Natural killer cell (primary cell): Measurements from ENCODE around the gene RARRES1. TPM values are rescaled to one million over a fixed set of nuclear protein-coding genes. Genes with fewer than 3 reads are reported as not detected.

Experiments used
- ATAC-seq, 3 donors: fragments of 150-1000 bp in 2 of 3; fragments of 200-7000 bp in 1 of 3; cut with Tn5 transposase; 1 replicate in 1 of 3; 2 replicates in 2 of 3; pipeline ENCODE4 v1.10.0; 2021; ENCODE audit warnings: mild to moderate bottlenecking in 2 of 3, moderate library complexity in 2 of 3
- DNase-seq, 2 donors: peaks; one replicate each; pipeline versions ENCODE4 v3.0.0 to v3.0.0-alpha.2; 2013 to 2021; ENCODE audit warnings: mixed read lengths in 1 of 2
- H3K27ac ChIP-seq: one replicate; pipeline ENCODE4 v1.5.1; 2013; ENCODE audit warnings: mild to moderate bottlenecking, low read length
- H3K27me3 ChIP-seq: one replicate; pipeline ENCODE4 v1.6.1; 2013; ENCODE audit warnings: low read length; ENCODE audit not compliant: control insufficient read depth, insufficient read depth
- H3K36me3 ChIP-seq: one replicate; pipeline ENCODE4 v1.6.1; 2013; ENCODE audit warnings: low read length; ENCODE audit not compliant: control insufficient read depth, insufficient read depth
- H3K4me1 ChIP-seq: one replicate; pipeline ENCODE4 v1.6.1; 2013; ENCODE audit warnings: low read length; ENCODE audit not compliant: control insufficient read depth, insufficient read depth
- H3K4me3 ChIP-seq: one replicate; pipeline ENCODE4 v1.5.1; 2013; ENCODE audit warnings: low read length
- H3K9me3 ChIP-seq: one replicate; pipeline ENCODE4 v1.6.1; 2013; ENCODE audit warnings: low read length; ENCODE audit not compliant: control insufficient read depth, insufficient read depth
- H3K27ac Mint-ChIP-seq, 2 donors: one replicate each; pipeline ENCODE4 v1.8.0; 2022; ENCODE audit warnings: mild to moderate bottlenecking in 2 of 2, mixed read lengths in 2 of 2, moderate library complexity in 1 of 2
- H3K27me3 Mint-ChIP-seq, 2 donors: one replicate each; pipeline ENCODE4 v1.8.0; 2022; ENCODE audit warnings: low read depth in 2 of 2, mixed read lengths in 2 of 2
- H3K36me3 Mint-ChIP-seq: one replicate; pipeline ENCODE4 v1.8.0; 2022; ENCODE audit warnings: mixed read lengths
- H3K4me1 Mint-ChIP-seq, 2 donors: one replicate each; pipeline ENCODE4 v1.8.0; 2022; ENCODE audit warnings: mixed read lengths in 2 of 2
- H3K4me3 Mint-ChIP-seq: one replicate; pipeline ENCODE4 v1.8.0; 2022; ENCODE audit warnings: mild to moderate bottlenecking, moderate library complexity, mixed read lengths
- H3K9me3 Mint-ChIP-seq, 2 donors: one replicate each; pipeline ENCODE4 v1.8.0; 2022; ENCODE audit warnings: mixed read lengths in 2 of 2
- WGBS: methylation state at CpG from one replicate; pipeline ENCODE4 v1.1.7; 2013; ENCODE audit warnings: missing lambda C conversion rate; ENCODE audit not compliant: insufficient coverage; 5-methylcytosine and 5-hydroxymethylcytosine counted together
- intact Hi-C: fragments of 100-400 bp; cut with micrococcal nuclease; formaldehyde crosslinking; loops from one replicate; pipeline ENCODE4 v1.14.2; 2022
- total RNA-seq, 4 donors: library from RNA; stranded (reverse); fragments of 120-200 nt in 1 of 4; gene quantifications; one replicate each; pipeline versions ENCODE4 v1.2.3 to v1.2.4, GENCODE V29; 2013 to 2022
- TF ChIP-seq, protein P1 (sequence below): fragments of 200-600 bp; IDR thresholded peaks from one replicate; pipeline ENCODE4 v1.8.0; 2022; ENCODE audit warnings: antibody characterized with exemption

Gene RARRES1
- total RNA-seq, 3 donors from 2014 or later (not counting 1 experiment from before 2014, with no cell fraction given): not detected

- Mint-ChIP-seq H3K9me3 (no peaks in the 10 kb centered on the region), H3K27ac (no peak overlapping the region), H3K27me3 (no peaks in the 10 kb centered on the region), H3K36me3 (no peaks in the 10 kb centered on the region), H3K4me3 (no peak overlapping the region), H3K4me1 (no peaks in the 10 kb centered on the region)
- H3K9me3 ChIP-seq: no peaks in the 10 kb centered on the region
- no peak overlapping the region for H3K4me3 ChIP-seq
- DNase-seq: no peak
- ATAC-seq: no peak
- H3K27ac ChIP-seq: no peak overlapping the region
- H3K27me3 ChIP-seq: no peaks in the 10 kb centered on the region
- 92% methylated on average over 2 of the region's 2 CpGs for WGBS
- TF ChIP-seq, protein P1, sequence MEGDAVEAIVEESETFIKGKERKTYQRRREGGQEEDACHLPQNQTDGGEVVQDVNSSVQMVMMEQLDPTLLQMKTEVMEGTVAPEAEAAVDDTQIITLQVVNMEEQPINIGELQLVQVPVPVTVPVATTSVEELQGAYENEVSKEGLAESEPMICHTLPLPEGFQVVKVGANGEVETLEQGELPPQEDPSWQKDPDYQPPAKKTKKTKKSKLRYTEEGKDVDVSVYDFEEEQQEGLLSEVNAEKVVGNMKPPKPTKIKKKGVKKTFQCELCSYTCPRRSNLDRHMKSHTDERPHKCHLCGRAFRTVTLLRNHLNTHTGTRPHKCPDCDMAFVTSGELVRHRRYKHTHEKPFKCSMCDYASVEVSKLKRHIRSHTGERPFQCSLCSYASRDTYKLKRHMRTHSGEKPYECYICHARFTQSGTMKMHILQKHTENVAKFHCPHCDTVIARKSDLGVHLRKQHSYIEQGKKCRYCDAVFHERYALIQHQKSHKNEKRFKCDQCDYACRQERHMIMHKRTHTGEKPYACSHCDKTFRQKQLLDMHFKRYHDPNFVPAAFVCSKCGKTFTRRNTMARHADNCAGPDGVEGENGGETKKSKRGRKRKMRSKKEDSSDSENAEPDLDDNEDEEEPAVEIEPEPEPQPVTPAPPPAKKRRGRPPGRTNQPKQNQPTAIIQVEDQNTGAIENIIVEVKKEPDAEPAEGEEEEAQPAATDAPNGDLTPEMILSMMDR: no peak
- peaks cover 20% of the 10 kb centered on the region for H3K36me3 ChIP-seq
- intact Hi-C loops: no loop called here
- H3K4me1 ChIP-seq: no peaks in the 10 kb centered on the region
Observed at GRCh38 chr3:158678687-158679086, 53.6 kb downstream of the RARRES1 start.

DNA sequence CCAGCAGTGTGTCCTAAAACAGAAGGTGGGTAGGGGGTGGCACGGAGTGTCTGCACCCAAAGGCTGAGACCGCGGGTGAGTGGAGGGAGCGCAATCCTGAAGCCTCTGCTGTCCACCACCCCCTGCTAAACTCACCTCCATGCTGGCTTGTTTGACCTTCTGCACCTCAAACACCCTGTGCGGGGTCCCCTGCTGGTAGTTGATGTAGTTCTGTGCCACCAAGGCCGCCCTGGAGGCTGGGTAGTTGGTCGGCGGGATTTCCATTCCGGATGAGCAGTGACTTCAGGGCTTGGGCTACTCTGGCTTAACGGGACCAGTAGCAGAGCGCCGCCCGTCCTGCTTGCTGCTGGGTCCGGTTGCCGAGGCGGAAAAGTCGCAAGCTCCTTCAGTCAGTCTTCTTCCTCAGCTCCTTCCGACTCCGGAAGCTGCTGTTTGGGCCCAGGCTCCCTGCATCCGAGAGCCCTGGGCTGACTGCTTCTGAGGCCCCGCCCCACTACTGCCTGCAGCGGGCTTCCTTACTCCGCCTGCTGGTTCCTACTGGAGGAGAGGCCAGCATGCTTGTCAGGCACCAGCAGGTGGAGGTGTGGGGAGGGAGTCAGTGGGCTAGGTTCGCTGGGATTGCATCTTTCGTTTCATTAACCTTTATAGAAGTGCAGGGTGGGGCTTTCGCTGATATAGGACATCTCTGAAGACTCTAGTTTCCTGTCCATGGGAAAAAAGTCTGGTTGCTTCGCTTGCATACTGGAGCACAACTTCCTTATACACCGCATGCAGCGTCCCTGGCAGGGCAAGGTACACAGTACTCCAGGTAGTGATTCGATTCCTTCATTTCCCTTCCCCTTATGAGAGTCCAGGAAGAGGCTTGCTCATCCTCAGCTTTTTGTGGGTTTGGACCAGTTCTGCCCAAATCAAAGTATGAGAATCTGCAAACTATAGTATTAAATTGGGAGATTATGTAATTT, 59.8 kb downstream of the RARRES1 start, which contains the start of gene LXN:
Gene LXN (minus strand): TSS at position 434 of the 962 bp plus-strand sequence. CDS start 170 bp downstream, at position 264.
- H3K27ac Mint-ChIP-seq: peak within 1 kb of the TSS; percentile 77 to 94
- Histone ChIP-seq H3K27ac (peak within 1 kb of the TSS; percentile 60), H3K4me1 (peaks cover 12% of the 10 kb centered on the region), H3K9me3 (no peaks in the 10 kb centered on the region), H3K27me3 (no peaks in the 10 kb centered on the region), H3K36me3 (peaks cover 23% of the 10 kb centered on the region), H3K4me3 (peak within 1 kb of the TSS; percentile 55)
- H3K27me3 Mint-ChIP-seq: no peaks in the 10 kb centered on the region
- TF ChIP-seq, protein P1: no peak
- peak; percentile 91 to 93 (median 93) for ATAC-seq
- peaks cover 9% of the 10 kb centered on the region for H3K36me3 Mint-ChIP-seq
- peak; percentile 40 to 88 for DNase-seq
- 6% methylated on average over 30 of the region's 30 CpGs for WGBS
- peaks cover 21 to 23% of the 10 kb centered on the region in 2 donors for H3K4me1 Mint-ChIP-seq
- no peaks in the 10 kb centered on the region for H3K9me3 Mint-ChIP-seq
- intact Hi-C loops: no loop called here
- peak within 1 kb of the TSS; percentile 84 for H3K4me3 Mint-ChIP-seq

DNA sequence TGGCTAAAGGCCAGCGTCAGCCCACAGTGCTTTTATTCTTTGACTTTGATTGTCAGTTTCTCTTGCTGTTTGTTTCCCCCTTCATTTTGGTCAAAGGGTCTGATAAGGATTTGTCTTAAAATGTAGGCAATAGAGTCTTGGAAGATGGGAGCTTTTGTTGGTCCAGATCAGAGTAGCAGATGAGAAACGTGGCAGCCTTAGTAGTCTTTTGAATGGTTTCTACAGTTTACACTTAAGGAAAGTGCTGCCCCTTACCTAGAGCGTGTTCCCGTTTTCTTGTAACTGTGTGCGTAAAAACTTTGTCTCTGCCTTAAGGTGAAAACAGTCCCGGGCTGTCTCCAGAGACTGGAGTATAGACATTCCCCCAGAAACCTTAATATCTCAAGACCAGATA, 60.4 kb downstream of the RARRES1 start:
- intact Hi-C loops: no loop called here
- no peaks in the 10 kb centered on the region for H3K27me3 Mint-ChIP-seq
- no peaks in the 10 kb centered on the region for H3K9me3 Mint-ChIP-seq
- WGBS: 16% methylated on average over 5 of the region's 6 CpGs
- H3K9me3 ChIP-seq: no peaks in the 10 kb centered on the region
- peaks cover 28% of the 10 kb centered on the region for H3K36me3 ChIP-seq
- H3K4me1 Mint-ChIP-seq: peaks cover 21 to 23% of the 10 kb centered on the region in 2 donors
- H3K27me3 ChIP-seq: no peaks in the 10 kb centered on the region
- peaks cover 12% of the 10 kb centered on the region for H3K4me1 ChIP-seq
- H3K27ac ChIP-seq: peak overlapping the region; percentile 60
- DNase-seq (peak in 1 of 2 donors; percentile 19), ATAC-seq (peak in 1 of 3 donors; percentile 28)
- H3K27ac Mint-ChIP-seq: peak overlapping the region; percentile 77 to 94
- H3K4me3 Mint-ChIP-seq: peak overlapping the region; percentile 84
- peaks cover 9% of the 10 kb centered on the region for H3K36me3 Mint-ChIP-seq
- H3K4me3 ChIP-seq: peak overlapping the region; percentile 55
- TF ChIP-seq, protein P1: no peak
